Measurements from ENCODE around the gene HSP90B1. TPM values are rescaled to one million over a fixed set of nuclear protein-coding genes. Genes with fewer than 3 reads are reported as not detected.

Gene HSP90B1
- total RNA-seq, 1 experiment from 2014 or later = 888 TPM

- CTCF ChIA-PET = interaction anchor here (1.0 to 1.2 kb wide), 2 partner anchors 8 to 144 kb away, joined by 3 read pairs; a partner anchor contains a TSS
- POLR2A ChIA-PET = interaction anchor here (1.2 to 1.9 kb wide), 3 partner anchors 15 to 124 kb away, joined by 4 to 5 read pairs (median 5); partner anchors contain the start of gene NT5DC3
- ATAC-seq = no peak
These were observed 34.6 kb downstream of the HSP90B1 start for GRCh38 chr12:103964805-103965204.

More at GRCh38 chr12:103964805-103965204, 34.6 kb downstream of the HSP90B1 start:
- BruUV-seq (replicated peaks) = no TSS peak
- no peak for DNase-seq (ENCODE audit: low read depth, low spot score)
- H3K79me2 ChIP-seq (ENCODE audit: insufficient read depth, low read length) = peaks cover 59% of the 10 kb centered on the region
- peaks cover 9 to 28% of the 10 kb centered on the region in 2 experiments; a peak in 3 of 4 replicates for H3K4me1 ChIP-seq (ENCODE audit: control insufficient read depth in 1 of 2, insufficient read depth in 2 of 2, low read length in 2 of 2)
- H3K9ac ChIP-seq (ENCODE audit: low read length) = peak overlapping the region; percentile 89
- no peak overlapping the region for H2AFZ ChIP-seq (ENCODE audit: low read depth, low read length, poor library complexity, severe bottlenecking)
- RAD21 ChIA-PET (ENCODE audit: low non-redundant PET in 1 of 2, low total read pairs in 2 of 2, uncharacterized antibody in 2 of 2, unreplicated experiment in 2 of 2) = no interaction called here
- TF ChIP-seq REST (IDR thresholded peaks at IDR 0.05; ENCODE audit: low read depth) (no peak), POLR2A (IDR thresholded peaks at IDR 0.05; ENCODE audit: borderline replicate concordance, extremely low read depth, insufficient read depth, insufficient read length) (no peak), SIN3A (IDR thresholded peaks at IDR 0.05; ENCODE audit: low read depth) (no peak)
- TF ChIP-seq, protein P1, sequence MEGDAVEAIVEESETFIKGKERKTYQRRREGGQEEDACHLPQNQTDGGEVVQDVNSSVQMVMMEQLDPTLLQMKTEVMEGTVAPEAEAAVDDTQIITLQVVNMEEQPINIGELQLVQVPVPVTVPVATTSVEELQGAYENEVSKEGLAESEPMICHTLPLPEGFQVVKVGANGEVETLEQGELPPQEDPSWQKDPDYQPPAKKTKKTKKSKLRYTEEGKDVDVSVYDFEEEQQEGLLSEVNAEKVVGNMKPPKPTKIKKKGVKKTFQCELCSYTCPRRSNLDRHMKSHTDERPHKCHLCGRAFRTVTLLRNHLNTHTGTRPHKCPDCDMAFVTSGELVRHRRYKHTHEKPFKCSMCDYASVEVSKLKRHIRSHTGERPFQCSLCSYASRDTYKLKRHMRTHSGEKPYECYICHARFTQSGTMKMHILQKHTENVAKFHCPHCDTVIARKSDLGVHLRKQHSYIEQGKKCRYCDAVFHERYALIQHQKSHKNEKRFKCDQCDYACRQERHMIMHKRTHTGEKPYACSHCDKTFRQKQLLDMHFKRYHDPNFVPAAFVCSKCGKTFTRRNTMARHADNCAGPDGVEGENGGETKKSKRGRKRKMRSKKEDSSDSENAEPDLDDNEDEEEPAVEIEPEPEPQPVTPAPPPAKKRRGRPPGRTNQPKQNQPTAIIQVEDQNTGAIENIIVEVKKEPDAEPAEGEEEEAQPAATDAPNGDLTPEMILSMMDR (IDR thresholded peaks at IDR 0.05 in 2 of 3, conservative IDR thresholded peaks at IDR 0.05 in 1 of 3; ENCODE audit: borderline replicate concordance in 1 of 3, insufficient read depth in 1 of 3, low read depth in 2 of 3, low read length in 2 of 3) = no peak
- no peaks in the 10 kb centered on the region for H4K20me1 ChIP-seq (ENCODE audit: insufficient read depth)
- H3K27ac ChIP-seq (ENCODE audit: low read depth, low read length) = peak overlapping the region; percentile 78
- intact Hi-C loops (cut with micrococcal nuclease) = loop anchor here (1.0 to 5.0 kb wide), 3 partner anchors 8 to 144 kb away; a partner anchor contains a TSS
- peak overlapping the region; percentile 94 for H3K4me2 ChIP-seq (ENCODE audit: low read length)
- H3K9me3 ChIP-seq (ENCODE audit: control insufficient read depth in 1 of 2, insufficient read depth in 1 of 2, low read depth in 1 of 2, low read length in 2 of 2) = no peaks in the 10 kb centered on the region
- no peaks in the 10 kb centered on the region for H3K27me3 ChIP-seq (ENCODE audit: insufficient read depth, low read length)
- H3K36me3 ChIP-seq (ENCODE audit: control insufficient read depth in 1 of 2, insufficient read depth in 2 of 2, low read length in 2 of 2) = 0 out of 4 replicates have a peak, but pooled peaks cover 0 to 4% of the 10 kb centered on the region in 2 experiments
- H3K4me3 ChIP-seq (replicated peaks in 1 of 2; ENCODE audit: low read depth in 1 of 2, low read length in 2 of 2) = peak overlapping the region; percentile 88 to 90
- no peaks in the 10 kb centered on the region for H3K9me2 ChIP-seq (ENCODE audit: insufficient read depth)

All from HCT116 (cell line).